OCI-LY3 (cell line): ENCODE measurements around the gene ANKRD2.

Source experiments
- CTCF ChIP-seq: fragments of 200-600, 300-600 bp; sonication (generic); IDR thresholded peaks from 2 replicates; pipeline ENCODE4 v1.5.1; 2014; ENCODE audit warnings: antibody characterized with exemption, low read length, low read depth
- EZH2phosphoT487 ChIP-seq: fragments of 200-600 bp; shearing (Covaris generic); IDR thresholded peaks from 2 replicates; pipeline ENCODE4 v1.6.1; 2018; ENCODE audit warnings: antibody characterized with exemption, mixed run types, low read depth

GRCh38 chr10:97538411-97538810 lies 34.2 kb upstream of the ANKRD2 start:
- no peak for TF ChIP-seq CTCF
- no peak for TF ChIP-seq EZH2phosphoT487
